ENCODE results near the gene SPOP. TPM values are rescaled to one million over a fixed set of nuclear protein-coding genes. Genes with fewer than 3 reads are reported as not detected.

The SPOP gene
- polyA plus RNA-seq, 12 donors = 45.6 to 386 (median 52.3) TPM

GRCh38 chr17:49590874-49591273 lies 87.0 kb downstream of the SPOP start:
- DNase-seq = no peak

DNA sequence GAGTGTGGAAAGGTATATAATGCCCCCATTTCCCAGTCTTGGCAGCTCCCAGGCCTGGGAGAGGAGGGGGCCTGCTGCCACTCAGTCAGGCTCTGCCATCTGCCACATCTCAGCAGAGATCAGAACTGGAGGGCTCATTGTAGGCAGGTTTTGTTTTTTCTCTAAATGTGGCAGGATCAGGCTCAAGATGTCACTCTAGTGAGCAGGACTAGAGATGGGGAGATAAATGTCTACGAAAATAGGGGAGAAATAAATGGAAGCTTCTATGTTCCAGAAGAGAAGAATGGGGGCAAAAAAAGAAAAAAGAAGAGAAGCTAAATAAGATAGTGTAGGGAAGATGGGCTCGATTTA lies 88.3 kb downstream of the SPOP start:
- no peak for DNase-seq

DNA sequence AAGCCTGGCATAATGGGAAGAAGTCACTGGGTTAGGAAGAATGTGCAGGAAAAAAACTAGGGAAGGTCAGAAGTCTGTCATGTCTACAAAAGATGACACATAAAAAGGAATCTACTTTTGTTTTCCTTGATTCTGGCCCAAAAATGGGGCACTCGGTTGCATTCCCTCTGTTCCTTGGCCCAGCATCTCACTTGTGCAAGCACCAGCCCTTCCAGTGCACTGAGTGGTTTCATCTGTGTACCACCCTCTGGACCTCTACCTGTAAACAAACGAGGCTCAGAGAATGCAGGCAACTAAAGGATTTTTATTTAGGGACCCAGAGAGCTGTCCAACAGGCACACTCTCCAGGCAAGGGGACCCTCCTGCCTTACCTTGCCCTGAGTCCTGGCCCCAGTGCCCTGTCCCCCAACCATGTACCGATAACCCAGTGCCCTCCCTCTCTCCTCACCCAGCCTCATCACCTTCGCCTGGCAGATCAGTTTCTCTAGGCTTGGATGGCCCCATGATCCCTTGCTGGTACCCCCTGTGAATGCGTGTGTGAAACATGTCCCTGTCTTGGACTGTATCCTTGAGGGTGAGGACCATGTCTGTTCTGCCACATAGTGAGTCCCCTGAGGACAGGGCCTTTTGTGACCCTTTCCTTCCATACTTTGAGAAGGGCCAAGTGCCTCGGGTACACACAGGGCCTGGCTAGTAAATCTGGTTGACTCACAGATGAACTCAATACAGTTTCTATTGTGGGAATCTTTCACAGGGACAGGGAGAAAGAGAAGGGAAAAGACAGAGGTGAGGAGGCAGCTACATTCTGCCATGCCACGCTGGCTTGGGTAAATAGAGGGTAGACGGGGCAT lies 88.9 kb downstream of the SPOP start:
- DNase-seq = no peak

DNA sequence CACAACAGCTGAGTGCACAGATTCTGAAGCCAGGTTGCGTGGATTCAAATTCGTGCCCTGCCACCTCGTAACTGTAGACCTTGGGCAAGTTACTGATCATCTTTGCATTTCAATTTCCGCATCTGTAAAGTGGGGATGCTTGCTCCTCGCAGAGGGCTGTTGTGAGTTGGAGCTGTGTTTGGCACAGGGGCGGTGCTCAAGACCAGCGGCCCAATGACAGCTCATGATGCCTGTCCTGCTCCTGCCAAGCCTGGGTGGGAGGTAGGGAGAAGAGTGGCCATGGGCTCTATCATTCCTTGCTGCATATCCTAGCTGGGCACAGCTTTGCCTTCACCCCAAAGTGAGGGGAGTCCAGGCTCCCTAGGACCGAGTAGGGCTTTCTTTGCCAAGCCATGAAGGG lies 89.6 kb downstream of the SPOP start:
- no peak for DNase-seq

DNA sequence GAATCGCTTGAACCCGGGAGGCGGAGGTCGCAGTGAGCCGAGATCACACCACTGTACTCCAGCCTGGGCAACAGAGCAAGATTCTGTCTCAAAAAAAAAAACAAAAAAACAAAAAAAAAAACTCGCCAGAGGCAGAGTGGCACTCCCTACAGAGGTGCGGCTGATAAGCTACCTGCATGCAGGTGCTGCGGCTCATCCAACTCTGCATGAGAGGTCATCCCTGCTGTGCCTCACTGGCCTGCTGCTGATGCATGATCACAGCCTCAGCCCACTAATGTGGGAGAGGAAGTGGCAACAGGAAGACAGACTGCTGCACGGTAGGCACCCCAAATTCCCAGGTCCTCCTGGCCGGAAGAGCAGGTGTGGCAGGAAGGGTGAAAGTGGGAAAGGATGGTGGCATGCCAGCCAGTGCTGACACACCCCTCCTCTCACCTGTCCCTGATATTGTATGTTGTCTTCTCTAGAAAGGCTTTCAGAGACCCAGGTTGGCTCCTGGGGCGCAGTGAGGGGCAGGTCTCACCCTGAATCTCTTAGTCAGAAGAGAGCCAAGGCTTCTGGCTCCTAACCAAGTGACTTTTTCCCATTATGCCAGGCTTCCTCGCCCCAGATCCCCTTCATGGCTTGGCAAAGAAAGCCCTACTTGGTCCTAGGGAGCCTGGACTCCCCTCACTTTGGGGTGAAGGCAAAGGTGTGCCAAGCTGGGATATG lies 90.4 kb downstream of the SPOP start:
- DNase-seq = no peak

DNA sequence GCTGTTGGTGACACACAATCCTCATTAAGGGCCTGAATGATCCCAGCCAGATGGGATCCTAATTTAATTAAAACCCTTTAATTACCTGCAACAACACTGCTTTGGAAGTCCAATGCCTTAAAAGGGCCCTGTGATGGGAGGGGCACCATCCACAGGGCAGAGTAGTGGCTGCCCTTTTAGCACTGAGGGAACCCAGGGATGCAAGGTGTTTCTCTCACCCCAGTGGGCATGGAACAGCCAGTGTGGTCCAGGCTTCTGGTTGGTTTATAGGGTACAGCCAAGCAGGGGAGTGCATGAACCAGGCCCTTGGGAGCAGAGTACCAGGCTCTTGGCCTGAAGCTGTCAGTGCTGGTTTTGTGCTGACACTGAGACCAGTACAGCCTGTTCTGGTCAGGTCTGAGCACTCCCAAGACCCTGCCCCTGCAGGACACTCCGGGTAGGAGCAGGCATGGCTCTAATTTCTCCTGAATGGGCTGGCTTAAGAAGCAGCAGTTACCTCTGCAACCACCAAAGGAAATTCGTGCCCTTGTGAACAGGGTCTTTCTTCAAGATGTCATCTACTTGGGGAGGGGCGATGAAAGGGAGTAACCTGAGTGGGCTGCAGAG lies 92.4 kb downstream of the SPOP start:
- no peak for DNase-seq

GRCh38 chr17:49583889-49584288 lies 94.0 kb downstream of the SPOP start:
- no peak for DNase-seq

DNA sequence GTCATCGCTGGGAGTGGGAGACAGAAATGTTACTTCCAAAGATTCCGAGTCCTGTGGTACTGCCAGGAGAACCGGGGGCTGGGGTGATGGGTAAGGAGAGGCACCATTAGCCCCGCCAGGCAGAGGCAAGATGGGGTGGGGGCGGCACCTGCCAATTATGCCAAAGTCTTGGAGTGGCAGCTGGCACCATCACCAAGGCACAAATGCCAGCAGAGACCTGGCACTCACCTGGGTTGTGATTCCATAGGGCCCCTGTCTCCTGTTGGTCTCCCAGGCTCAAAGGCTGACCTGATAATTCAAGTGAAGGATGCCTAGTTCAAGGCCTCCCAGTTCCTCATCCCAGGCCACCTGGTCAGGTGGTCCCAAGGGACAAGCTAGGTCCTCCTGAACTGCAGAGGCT lies 94.7 kb downstream of the SPOP start:
- DNase-seq = no peak

- no peak for DNase-seq
Observed at GRCh38 chr17:49582789-49583188, 95.1 kb downstream of the SPOP start.

- no peak for DNase-seq
Observed at GRCh38 chr17:49582055-49582722, 95.7 kb downstream of the SPOP start.

GRCh38 chr17:49581648-49581998 lies 96.3 kb downstream of the SPOP start:
- DNase-seq = no peak

DNA sequence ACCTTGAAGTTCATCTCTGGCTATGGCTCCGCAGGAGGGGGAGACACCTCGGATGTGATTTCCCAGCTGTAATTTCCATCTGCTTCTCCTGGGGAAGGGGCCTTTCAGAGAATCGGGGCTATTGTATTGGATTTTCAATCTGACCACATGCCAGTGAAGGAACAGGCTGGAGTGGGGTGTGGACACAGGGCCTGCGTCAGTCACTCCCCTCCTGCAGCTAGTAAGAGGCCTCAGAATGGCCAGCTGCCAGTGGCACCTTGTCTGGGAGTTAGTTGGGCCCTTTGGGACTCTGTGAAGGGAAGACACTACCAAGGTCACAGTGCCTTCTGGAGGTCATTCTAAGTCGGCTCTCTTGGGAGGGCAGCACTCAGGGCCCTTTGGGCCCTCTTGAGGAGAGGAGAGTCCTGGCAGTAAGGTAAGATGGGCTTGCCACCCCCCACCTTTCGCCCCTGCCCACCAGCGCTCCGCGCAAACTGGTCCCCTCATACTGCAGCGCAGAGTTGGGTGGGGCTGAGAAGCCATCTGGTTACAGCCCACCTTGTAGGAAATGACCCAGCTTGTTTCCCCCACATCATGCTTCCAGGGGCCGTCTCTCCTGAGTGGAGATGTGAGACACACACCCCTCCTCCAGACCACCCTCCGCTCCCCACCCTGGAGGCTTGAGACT lies 96.8 kb downstream of the SPOP start:
- DNase-seq = no peak

DNA sequence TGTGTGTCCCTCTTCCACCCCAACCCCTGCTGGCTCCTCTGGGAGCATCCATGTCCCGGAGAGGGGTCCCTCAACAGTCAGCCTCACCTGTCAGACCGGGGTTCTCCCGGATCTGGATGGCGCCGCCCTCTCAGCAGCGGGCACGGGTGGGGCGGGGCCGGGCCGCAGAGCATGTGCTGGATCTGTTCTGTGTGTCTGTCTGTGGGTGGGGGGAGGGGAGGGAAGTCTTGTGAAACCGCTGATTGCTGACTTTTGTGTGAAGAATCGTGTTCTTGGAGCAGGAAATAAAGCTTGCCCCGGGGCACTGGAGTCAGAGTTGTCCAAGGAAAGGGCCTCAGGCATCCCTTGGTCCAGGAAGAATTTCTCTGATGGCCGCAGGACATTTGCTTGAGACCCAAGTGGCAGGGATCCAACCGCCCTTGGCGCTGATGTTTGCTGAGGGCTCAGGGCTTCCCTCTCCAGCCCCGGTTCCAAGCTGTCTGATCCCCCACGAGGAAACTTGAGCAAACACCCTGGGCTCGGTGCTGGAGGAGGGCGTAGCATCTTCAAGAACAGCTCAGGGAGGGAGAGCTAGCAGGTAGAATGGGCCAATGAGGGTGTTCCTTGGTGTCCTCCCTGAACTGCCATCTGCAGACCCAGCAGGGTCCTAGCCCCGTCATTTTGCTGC lies 97.7 kb downstream of the SPOP start:
- no peak for DNase-seq

GRCh38 chr17:49579522-49579921 lies 98.4 kb downstream of the SPOP start:
- no peak for DNase-seq

DNA sequence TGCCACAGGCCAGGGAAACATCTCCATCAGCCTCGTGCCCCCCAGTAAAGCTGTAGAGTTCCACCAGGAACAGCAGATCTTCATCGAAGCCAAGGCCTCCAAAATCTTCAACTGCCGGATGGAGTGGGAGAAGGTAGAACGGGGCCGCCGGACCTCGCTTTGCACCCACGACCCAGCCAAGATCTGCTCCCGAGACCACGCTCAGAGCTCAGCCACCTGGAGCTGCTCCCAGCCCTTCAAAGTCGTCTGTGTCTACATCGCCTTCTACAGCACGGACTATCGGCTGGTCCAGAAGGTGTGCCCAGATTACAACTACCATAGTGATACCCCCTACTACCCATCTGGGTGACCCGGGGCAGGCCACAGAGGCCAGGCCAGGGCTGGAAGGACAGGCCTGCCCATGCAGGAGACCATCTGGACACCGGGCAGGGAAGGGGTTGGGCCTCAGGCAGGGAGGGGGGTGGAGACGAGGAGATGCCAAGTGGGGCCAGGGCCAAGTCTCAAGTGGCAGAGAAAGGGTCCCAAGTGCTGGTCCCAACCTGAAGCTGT lies 98.9 kb downstream of the SPOP start:
- DNase-seq = no peak

DNA sequence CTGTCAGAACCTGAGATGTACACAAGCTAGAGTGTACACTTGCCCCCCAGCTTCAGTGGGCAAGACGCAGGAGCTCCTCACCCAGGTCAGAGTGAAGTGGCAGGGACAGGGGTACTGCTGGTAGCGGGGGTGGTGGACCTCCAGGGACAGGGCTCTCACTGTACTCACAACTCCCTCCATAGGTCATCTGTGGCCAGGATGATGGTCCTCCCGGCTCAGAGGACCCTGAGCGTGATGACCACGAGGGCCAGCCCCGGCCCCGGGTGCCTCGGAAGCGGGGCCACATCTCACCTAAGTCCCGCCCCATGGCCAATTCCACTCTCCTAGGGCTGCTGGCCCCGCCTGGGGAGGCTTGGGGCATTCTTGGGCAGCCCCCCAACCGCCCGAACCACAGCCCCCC lies 99.5 kb downstream of the SPOP start:
- DNase-seq = no peak

GRCh38 chr17:49577963-49578362 lies 99.9 kb downstream of the SPOP start:
- no peak for DNase-seq

DNA sequence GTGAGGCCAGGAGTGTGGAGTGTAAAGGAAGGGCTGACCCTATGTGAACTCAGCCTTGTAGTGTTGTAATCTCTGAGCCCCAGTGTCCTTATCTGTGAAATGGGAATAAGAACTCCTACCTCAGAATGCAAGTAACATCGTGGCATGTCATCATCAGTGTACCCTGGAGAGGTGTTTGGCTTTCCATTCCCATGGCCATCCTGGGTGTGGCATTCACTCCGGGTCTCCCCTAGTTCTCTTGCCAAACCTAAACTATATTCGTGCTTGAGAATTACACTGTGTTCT lies 100.3 kb downstream of the SPOP start:
- DNase-seq = no peak

GRCh38 chr17:49576917-49577649 lies 100.8 kb downstream of the SPOP start:
- DNase-seq = no peak

DNA sequence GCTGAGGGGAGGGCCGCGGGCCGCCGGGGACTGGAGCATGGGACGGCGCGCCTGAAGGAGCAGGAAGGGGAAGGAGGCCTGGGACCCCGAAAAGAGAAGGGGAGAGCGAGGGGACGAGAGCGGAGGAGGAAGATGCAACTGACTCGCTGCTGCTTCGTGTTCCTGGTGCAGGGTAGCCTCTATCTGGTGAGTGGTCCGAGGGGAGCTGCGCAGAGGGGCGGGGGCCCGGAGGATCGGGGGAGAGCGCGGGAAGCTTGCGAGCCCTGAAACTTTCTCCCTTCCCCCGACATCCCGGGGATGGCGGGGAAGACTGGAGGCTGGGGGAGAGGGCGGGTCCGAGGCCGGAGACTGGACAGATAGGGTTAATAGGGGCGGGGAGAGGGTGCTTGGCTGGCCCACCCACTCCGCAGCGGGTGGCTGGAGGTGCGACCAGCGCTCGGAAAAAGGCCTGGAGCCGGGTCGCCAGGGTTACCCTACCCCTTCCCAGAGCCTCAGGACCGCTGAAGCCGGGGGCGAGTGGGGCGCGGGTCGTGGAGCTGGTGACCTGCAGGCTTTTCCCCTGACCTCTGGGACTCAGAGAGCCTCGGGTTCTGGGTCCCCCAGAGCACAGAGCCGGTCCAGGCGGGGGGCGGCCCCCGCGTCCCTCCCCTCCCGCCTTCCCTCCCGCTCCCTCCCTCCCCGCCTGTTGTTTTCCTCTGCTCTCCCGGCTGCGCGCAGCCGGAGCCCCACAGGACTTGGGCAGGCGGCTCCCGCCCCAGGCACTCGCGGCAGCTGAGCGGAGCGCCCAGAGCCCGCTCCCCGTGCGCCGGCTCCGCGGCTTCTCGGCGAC lies 101.6 kb downstream of the SPOP start:
- DNase-seq = peak; percentile 49

All from muscle of arm (tissue), 12 donors.